Adrenal gland (tissue), 5 donors: ENCODE data around the gene ZNF467.

Experiments used
- POLR2A ChIP-seq, 2 donors: fragments of 450-650 bp; IDR thresholded peaks; one replicate each; pipeline ENCODE4 v1.6.1; 2017; ENCODE audit warnings: antibody characterized with exemption in 2 of 2, mild to moderate bottlenecking in 2 of 2, moderate library complexity in 1 of 2
- TF ChIP-seq, protein P1 (sequence below), 6 experiments: fragments of 450-650 bp in 4 of 6; fragments of 200-600 bp in 2 of 6; sonication (generic) in 1 of 6; IDR thresholded peaks; 1 replicate in 5 of 6; 2 replicates in 1 of 6; pipeline versions ENCODE4 v1.5.1 to v1.8.0; 2016 to 2021; ENCODE audit warnings: antibody characterized with exemption in 6 of 6, mild to moderate bottlenecking in 2 of 6, moderate library complexity in 1 of 6
- donor health status: DM: no; HTN: no; CAD: no.

GRCh38 chr7:149762610-149763009 lies 10.8 kb downstream of the ZNF467 start:
- TF ChIP-seq, protein P1, sequence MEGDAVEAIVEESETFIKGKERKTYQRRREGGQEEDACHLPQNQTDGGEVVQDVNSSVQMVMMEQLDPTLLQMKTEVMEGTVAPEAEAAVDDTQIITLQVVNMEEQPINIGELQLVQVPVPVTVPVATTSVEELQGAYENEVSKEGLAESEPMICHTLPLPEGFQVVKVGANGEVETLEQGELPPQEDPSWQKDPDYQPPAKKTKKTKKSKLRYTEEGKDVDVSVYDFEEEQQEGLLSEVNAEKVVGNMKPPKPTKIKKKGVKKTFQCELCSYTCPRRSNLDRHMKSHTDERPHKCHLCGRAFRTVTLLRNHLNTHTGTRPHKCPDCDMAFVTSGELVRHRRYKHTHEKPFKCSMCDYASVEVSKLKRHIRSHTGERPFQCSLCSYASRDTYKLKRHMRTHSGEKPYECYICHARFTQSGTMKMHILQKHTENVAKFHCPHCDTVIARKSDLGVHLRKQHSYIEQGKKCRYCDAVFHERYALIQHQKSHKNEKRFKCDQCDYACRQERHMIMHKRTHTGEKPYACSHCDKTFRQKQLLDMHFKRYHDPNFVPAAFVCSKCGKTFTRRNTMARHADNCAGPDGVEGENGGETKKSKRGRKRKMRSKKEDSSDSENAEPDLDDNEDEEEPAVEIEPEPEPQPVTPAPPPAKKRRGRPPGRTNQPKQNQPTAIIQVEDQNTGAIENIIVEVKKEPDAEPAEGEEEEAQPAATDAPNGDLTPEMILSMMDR (IDR thresholded peaks at IDR 0.05): no peak
- no peak for TF ChIP-seq POLR2A (IDR thresholded peaks at IDR 0.05)
